22Rv1 (cell line): ENCODE results near the gene AHSA1.
"Not testable (repeated sequence)": the region's sequence is repeated elsewhere in the genome, so short reads cannot be mapped to it uniquely, and the experiment has no call there.

Experiments used
- H3K27ac ChIP-seq: fragments of 450-650 bp; 2 replicates; pipeline ENCODE4 v1.5.1; 2017
- CTCF ChIP-seq: fragments of 450-650 bp; IDR thresholded peaks from 2 replicates; pipeline ENCODE4 v1.5.1; 2017; ENCODE audit warnings: mild to moderate bottlenecking
- ZFX ChIP-seq: fragments of 450-650 bp; IDR thresholded peaks from 2 replicates; pipeline ENCODE4 v1.6.1; 2017; ENCODE audit warnings: antibody characterized with exemption, borderline replicate concordance

The AHSA1 gene

GRCh38 chr14:77457522-77458248 lies at the start of gene AHSA1, which contains the start of gene VIPAS39:
Gene AHSA1 (plus strand): TSS chr14:77458093. CDS start chr14:77458190, 97 bp downstream.
Gene VIPAS39 (minus strand): TSS chr14:77457601. CDS start chr14:77454102, 3,499 bp downstream.
- TF ChIP-seq CTCF (0 out of 2 replicates have a peak, but pooled peaks have one; percentile 7), ZFX (no peak)
- H3K27ac ChIP-seq = peak within 1 kb of the TSS; percentile 84

DNA sequence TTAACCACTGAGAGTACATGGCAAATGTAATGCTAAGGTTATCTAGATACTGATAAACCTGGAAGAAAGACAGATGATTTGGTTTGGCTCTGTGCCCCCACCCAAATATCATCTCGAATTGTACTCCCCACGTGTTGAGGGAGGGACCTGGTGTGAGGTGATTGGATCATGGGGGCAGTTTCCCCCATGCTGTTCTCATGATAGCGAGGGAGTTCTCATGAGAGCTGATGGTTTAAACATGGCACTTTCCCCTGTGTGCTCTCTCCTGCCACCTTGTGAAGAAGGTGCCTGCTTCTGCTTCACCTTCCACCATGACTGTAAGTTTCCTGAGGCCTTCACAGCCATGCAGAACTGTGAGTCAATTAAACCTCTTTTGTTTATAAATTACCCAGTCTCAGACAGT lies 48.8 kb upstream of the AHSA1 start:
- TF ChIP-seq ZFX (no peak), CTCF (peak; percentile 62)

DNA sequence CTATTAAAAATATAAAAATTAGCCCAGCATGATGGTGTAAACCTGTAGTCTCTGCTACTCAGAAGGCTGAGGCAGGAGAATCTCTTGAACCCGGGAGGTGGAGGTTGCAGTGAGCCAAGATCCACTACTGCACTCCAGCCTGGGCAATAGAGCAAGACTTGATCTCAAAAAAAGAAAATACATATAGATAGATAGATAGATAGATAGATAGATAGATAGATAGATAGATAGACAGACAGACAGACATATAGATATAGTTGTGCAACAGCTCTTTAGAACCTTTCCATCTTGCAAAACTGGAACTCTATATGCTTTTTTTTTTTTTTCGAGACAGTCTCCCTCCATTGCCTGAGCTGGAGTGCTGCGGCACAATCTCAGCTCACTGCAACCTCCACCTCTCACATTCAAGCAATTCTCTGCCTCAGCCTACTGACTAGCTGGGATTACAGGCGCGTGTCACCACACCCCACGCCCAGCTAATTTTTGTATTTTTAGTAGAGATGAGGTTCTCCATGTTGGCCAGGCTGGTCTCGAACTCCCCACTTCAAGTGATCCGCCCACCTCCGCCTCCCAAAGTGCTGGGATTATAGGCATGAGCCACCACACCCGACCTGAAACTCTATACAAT lies 42.4 kb upstream of the AHSA1 start:
- H3K27ac ChIP-seq = not testable (repeated sequence)

More for the DNA sequence above, 48.8 kb upstream of the AHSA1 start:
- no peak overlapping the region for H3K27ac ChIP-seq

- H3K27ac ChIP-seq = not testable (repeated sequence)
Measured at GRCh38 chr14:77416098-77416497, 41.8 kb upstream of the AHSA1 start.

- no peak for TF ChIP-seq CTCF
- no peak overlapping the region for H3K27ac ChIP-seq
Measured at GRCh38 chr14:77416836-77417235, 41.1 kb upstream of the AHSA1 start.

DNA sequence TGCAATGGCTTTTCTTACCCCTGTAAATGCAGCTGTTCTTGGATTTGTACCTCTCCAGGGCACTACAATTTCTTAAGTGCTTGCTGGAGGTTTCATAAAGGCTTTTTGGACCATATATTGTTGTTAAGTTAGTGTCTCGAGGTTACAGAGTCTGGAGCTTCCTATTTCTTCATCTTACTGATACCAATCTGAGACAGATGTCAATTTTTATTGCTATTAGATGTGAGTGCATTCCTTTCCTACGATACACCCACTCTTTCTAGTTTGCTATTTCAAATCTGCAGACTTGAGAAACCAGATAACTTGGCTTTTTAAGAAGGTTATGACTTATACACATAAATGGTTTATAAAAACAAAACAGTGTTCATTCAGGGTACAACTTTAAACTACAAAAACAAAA lies 36.7 kb upstream of the AHSA1 start:
- TF ChIP-seq ZFX (no peak), CTCF (no peak)
- no peak overlapping the region for H3K27ac ChIP-seq

DNA sequence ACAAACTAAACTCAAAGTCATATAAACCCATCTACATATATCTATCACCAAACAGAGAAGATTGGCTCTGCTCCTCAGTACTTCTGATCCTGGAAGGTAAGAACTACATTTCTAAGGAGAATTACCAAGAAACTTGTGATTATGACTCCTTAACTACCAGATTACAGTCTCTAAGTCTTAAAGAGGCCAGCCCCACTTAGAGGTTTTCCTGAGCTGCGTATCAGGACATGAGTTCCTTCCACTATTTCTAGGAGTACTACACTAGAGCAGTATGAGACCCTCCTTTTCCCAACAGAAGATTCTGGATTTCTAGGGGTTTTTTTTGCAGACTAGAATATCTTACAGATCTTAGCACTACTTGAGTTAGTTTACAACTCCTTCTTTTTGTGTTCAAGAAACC lies 34.5 kb upstream of the AHSA1 start, which contains the start of gene NOXRED1:
Gene NOXRED1 (minus strand): TSS at position 101 of the 400 bp plus-strand sequence. CDS start 634 bp downstream, outside the sequence.
- H3K27ac ChIP-seq = no peak within 1 kb of the TSS
- TF ChIP-seq ZFX (no peak), CTCF (no peak)

- H3K27ac ChIP-seq = no peak overlapping the region
- TF ChIP-seq ZFX (no peak), CTCF (no peak)
Measured at GRCh38 chr14:77424862-77425261, 33.0 kb upstream of the AHSA1 start.
